ENCODE measurements around the gene EIF5A. TPM values are rescaled to one million over a fixed set of nuclear protein-coding genes. Genes with fewer than 3 reads are reported as not detected.

EIF5A gene
- total RNA-seq, 1 experiment from 2014 or later, result 1,139 TPM

DNA sequence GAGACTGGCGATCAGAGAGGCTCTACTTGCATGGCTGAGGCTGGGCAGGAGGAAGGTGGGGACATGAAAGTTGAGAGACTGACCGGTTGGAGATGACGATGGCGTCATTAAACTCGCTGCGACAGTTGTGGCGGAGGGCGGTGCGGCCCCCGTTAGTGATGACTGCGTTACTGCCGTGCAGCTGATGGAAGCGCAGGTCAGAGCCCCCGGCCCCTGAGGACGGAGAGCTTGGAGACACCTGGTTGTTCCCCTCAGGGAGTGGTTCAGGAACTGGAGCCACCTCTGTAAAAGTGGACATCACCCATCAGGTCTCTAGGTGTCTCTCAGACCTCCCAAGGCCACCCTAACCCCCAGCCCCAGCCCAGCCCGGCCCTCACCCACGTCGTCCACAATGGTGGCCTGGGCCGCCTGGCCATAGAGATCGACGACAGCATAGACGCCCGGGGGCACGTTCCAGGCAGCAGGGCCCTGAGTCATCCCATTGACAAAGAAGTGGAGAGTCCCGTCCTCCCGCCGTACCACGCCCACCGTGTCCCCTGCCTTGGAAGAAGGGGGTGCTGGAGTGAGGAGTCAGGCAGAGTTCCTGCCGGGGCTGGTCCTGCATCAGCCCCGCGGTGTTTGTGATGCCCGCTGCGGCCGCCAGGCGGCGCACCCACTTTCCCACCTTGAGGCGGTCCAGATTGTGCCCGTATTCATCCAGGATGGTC is 16.5 kb downstream of the EIF5A start:
- Histone ChIP-seq H3K9ac (ENCODE audit: low read length) (no peak overlapping the region), H3K4me3 (replicated peaks in 1 of 2; ENCODE audit: low read depth in 1 of 2, low read length in 2 of 2) (no peak overlapping the region), H4K20me1 (ENCODE audit: insufficient read depth) (no peaks in the 10 kb centered on the region), H2AFZ (ENCODE audit: low read depth, low read length, poor library complexity, severe bottlenecking) (no peak overlapping the region), H3K27ac (ENCODE audit: low read depth, low read length) (no peak overlapping the region), H3K9me2 (ENCODE audit: insufficient read depth) (no peaks in the 10 kb centered on the region), H3K4me1 (ENCODE audit: control insufficient read depth in 1 of 2, insufficient read depth in 2 of 2, low read length in 2 of 2) (peaks cover 0 to 12% of the 10 kb centered on the region in 2 experiments; a peak in 3 of 4 replicates), H3K4me2 (ENCODE audit: low read length) (no peak overlapping the region), H3K36me3 (ENCODE audit: control insufficient read depth in 1 of 2, insufficient read depth in 2 of 2, low read length in 2 of 2) (peaks cover 24 to 52% of the 10 kb centered on the region in 2 experiments; a peak in 3 of 4 replicates), H3K9me3 (ENCODE audit: control insufficient read depth in 1 of 2, insufficient read depth in 1 of 2, low read depth in 1 of 2, low read length in 2 of 2) (no peaks in the 10 kb centered on the region), H3K27me3 (ENCODE audit: insufficient read depth, low read length) (no peaks in the 10 kb centered on the region), H3K79me2 (ENCODE audit: insufficient read depth, low read length) (peaks cover 20% of the 10 kb centered on the region; the same call in 1 of the 2 replicates)
- intact Hi-C loops (cut with micrococcal nuclease), result no loop called here
- no peak for DNase-seq (ENCODE audit: low read depth, low spot score)
- ChIA-PET CTCF (interaction anchor here (1.2 kb wide), 1 partner anchor 21 kb away, joined by 4 read pairs; no protein-coding TSS in a partner anchor), RAD21 (ENCODE audit: low non-redundant PET in 1 of 2, low total read pairs in 2 of 2, uncharacterized antibody in 2 of 2, unreplicated experiment in 2 of 2) (no interaction called here), POLR2A (no interaction called here)
- BruUV-seq (replicated peaks), result no TSS peak
- ATAC-seq, result peak; percentile 76
- TF ChIP-seq, protein P1, sequence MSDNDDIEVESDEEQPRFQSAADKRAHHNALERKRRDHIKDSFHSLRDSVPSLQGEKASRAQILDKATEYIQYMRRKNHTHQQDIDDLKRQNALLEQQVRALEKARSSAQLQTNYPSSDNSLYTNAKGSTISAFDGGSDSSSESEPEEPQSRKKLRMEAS (IDR thresholded peaks at IDR 0.05), result no peak
- TF ChIP-seq RAD21 (IDR thresholded peaks at IDR 0.05; ENCODE audit: low read depth), result no peak
- TF ChIP-seq, protein P2, sequence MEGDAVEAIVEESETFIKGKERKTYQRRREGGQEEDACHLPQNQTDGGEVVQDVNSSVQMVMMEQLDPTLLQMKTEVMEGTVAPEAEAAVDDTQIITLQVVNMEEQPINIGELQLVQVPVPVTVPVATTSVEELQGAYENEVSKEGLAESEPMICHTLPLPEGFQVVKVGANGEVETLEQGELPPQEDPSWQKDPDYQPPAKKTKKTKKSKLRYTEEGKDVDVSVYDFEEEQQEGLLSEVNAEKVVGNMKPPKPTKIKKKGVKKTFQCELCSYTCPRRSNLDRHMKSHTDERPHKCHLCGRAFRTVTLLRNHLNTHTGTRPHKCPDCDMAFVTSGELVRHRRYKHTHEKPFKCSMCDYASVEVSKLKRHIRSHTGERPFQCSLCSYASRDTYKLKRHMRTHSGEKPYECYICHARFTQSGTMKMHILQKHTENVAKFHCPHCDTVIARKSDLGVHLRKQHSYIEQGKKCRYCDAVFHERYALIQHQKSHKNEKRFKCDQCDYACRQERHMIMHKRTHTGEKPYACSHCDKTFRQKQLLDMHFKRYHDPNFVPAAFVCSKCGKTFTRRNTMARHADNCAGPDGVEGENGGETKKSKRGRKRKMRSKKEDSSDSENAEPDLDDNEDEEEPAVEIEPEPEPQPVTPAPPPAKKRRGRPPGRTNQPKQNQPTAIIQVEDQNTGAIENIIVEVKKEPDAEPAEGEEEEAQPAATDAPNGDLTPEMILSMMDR (IDR thresholded peaks at IDR 0.05 in 2 of 3, conservative IDR thresholded peaks at IDR 0.05 in 1 of 3; ENCODE audit: borderline replicate concordance in 1 of 3, insufficient read depth in 1 of 3, low read depth in 2 of 3, low read length in 2 of 3), result peak in 2 of 3 experiments; percentile 91 to 92; a peak in 5 of 6 replicates
- no peak for TF ChIP-seq EZH2 (IDR thresholded peaks at IDR 0.05)

DNA sequence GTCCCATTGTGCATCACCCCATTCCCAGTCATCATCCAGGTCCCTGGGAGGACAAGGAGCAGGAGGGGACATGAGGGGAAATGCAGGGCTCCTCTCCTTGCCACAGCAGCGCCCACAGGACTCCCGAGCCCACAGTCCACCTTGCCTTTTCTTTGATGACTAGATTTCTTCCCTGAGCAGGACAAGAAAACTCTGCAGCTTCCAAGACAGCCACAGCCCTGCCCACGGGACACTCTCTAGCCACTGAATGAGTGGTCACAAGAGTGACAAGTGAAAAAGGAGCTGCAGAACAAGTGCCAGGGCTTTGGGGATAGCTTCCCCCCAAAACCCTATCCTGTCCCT is 17.0 kb downstream of the EIF5A start:
- Histone ChIP-seq H4K20me1 (ENCODE audit: insufficient read depth) (no peaks in the 10 kb centered on the region), H3K27me3 (ENCODE audit: insufficient read depth, low read length) (no peaks in the 10 kb centered on the region), H3K36me3 (ENCODE audit: control insufficient read depth in 1 of 2, insufficient read depth in 2 of 2, low read length in 2 of 2) (peaks cover 24 to 50% of the 10 kb centered on the region in 2 experiments; a peak in 3 of 4 replicates), H3K4me2 (ENCODE audit: low read length) (no peak overlapping the region), H3K9me2 (ENCODE audit: insufficient read depth) (no peaks in the 10 kb centered on the region), H3K9me3 (ENCODE audit: control insufficient read depth in 1 of 2, insufficient read depth in 1 of 2, low read depth in 1 of 2, low read length in 2 of 2) (no peaks in the 10 kb centered on the region), H3K27ac (ENCODE audit: low read depth, low read length) (peak overlapping the region; percentile 29; the same call in 1 of the 2 replicates), H3K4me1 (ENCODE audit: control insufficient read depth in 1 of 2, insufficient read depth in 2 of 2, low read length in 2 of 2) (peaks cover 0 to 12% of the 10 kb centered on the region in 2 experiments; a peak in 3 of 4 replicates), H3K4me3 (replicated peaks in 1 of 2; ENCODE audit: low read depth in 1 of 2, low read length in 2 of 2) (no peak overlapping the region), H3K9ac (ENCODE audit: low read length) (no peak overlapping the region), H2AFZ (ENCODE audit: low read depth, low read length, poor library complexity, severe bottlenecking) (no peak overlapping the region), H3K79me2 (ENCODE audit: insufficient read depth, low read length) (peaks cover 20% of the 10 kb centered on the region; the same call in 1 of the 2 replicates)
- POLR2A ChIA-PET, result no interaction called here
- no TSS peak for BruUV-seq (replicated peaks)
- DNase-seq (ENCODE audit: low read depth, low spot score) (no peak), ATAC-seq (no peak)
- intact Hi-C loops (cut with micrococcal nuclease), result no loop called here
- CTCF ChIA-PET, result interaction anchor here (0.7 to 1.2 kb wide), 3 partner anchors 10 to 236 kb away, joined by 3 to 4 read pairs (median 3); no protein-coding TSS in a partner anchor
- RAD21 ChIA-PET (ENCODE audit: low non-redundant PET in 1 of 2, low total read pairs in 2 of 2, uncharacterized antibody in 2 of 2, unreplicated experiment in 2 of 2), result no interaction called here
- TF ChIP-seq ZNF274 (IDR thresholded peaks at IDR 0.05; ENCODE audit: low read depth, low read length) (no peak), JUND (IDR thresholded peaks at IDR 0.05) (no peak), EGR1 (IDR thresholded peaks at IDR 0.05; ENCODE audit: low read depth) (no peak), SRF (IDR thresholded peaks at IDR 0.05; ENCODE audit: low read depth) (no peak), EZH2phosphoT487 (IDR thresholded peaks at IDR 0.05; ENCODE audit: borderline replicate concordance) (no peak), SIN3A (IDR thresholded peaks at IDR 0.05; ENCODE audit: low read depth) (no peak), FOSL1 (IDR thresholded peaks at IDR 0.05; ENCODE audit: low read depth) (no peak)

All from HCT116 (cell line).